GM12878 (cell line): ENCODE measurements around the gene ZNF322. TPM values are rescaled to one million over a fixed set of nuclear protein-coding genes. Genes with fewer than 3 reads are reported as not detected.
A peak's percentile ranks its signal among the peaks of the same experiment; 100 is the strongest.

Source experiments
- ATAC-seq: fragments of 200-7000 bp; cut with Tn5 transposase; 3 replicates; pipeline ENCODE4 v1.9.1; 2020; ENCODE audit warnings: mild to moderate bottlenecking, moderate library complexity
- BruUV-seq: library from RNA; stranded (reverse); fragments of 400-500 nt; replicated peaks from 2 replicates; lab custom pipeline; 2021; lab: Mats Ljungman, UMichigan
- CTCF ChIA-PET: fragments of 300-600 bp; sonication (Branson Sonifier 250); formaldehyde crosslinking; extraction: SDS; loops from one replicate; lab custom pipeline; 2021; ENCODE audit warnings: inconsistent platforms; lab: Yijun Ruan, JAX
- POLR2A ChIA-PET: fragments of 350-600 bp; formaldehyde crosslinking; extraction: SDS; loops from one replicate; lab custom pipeline; 2021; ENCODE audit warnings: inconsistent platforms; lab: Charles Lee
- RAD21 ChIA-PET: fragments of 300-600 bp; sonication (Branson Sonifier 250); formaldehyde crosslinking; loops from one replicate; lab custom pipeline; 2023; ENCODE audit warnings: antibody characterized with exemption; ENCODE audit not compliant: unreplicated experiment; lab: Charles Lee
- SMC1A ChIA-PET: fragments of 300-600 bp; sonication (Branson Sonifier 250); formaldehyde crosslinking; loops from one replicate; lab custom pipeline; 2023; ENCODE audit not compliant: unreplicated experiment, uncharacterized antibody; lab: Charles Lee
- DNase-seq: peaks from one replicate; pipeline ENCODE4 v3.0.0-alpha.2; 2011; ENCODE audit warnings: low read depth, low spot score
- FAIRE-seq: peaks from 3 replicates; lab custom pipeline; 2011; peaks lifted over from hg19 to GRCh38; lab: Jason Lieb, UNC
- H2AFZ ChIP-seq: 2 replicates; pipeline ENCODE4 v1.6.0; 2011; ENCODE audit warnings: low read depth, low read length, control low read depth; ENCODE audit not compliant: control insufficient read depth
- H3K27ac ChIP-seq: 2 replicates; pipeline ENCODE4 v1.5.1; 2011; ENCODE audit warnings: control low read depth; ENCODE audit not compliant: control insufficient read depth, insufficient read depth
- H3K27me3 ChIP-seq, 2 experiments: replicated peaks in 1 of 2; 2 replicates each; pipeline versions ENCODE4 v1.6.0 to v1.6.1; 2011; ENCODE audit warnings: low read length in 1 of 2; ENCODE audit not compliant: control insufficient read depth in 2 of 2, insufficient read depth in 2 of 2
- H3K36me3 ChIP-seq, 2 experiments: 2 replicates each; pipeline ENCODE4 v1.5.1; 2011; ENCODE audit warnings: low read length in 1 of 2; ENCODE audit not compliant: control insufficient read depth in 2 of 2, insufficient read depth in 2 of 2
- H3K4me1 ChIP-seq: 2 replicates; pipeline ENCODE4 v1.6.1; 2011; ENCODE audit warnings: mild to moderate bottlenecking, low read length, moderate library complexity, mixed read lengths; ENCODE audit not compliant: control insufficient read depth, insufficient read depth
- H3K4me2 ChIP-seq: 2 replicates; pipeline ENCODE4 v1.6.0; 2011; ENCODE audit warnings: control low read depth; ENCODE audit not compliant: control insufficient read depth, insufficient read depth
- H3K4me3 ChIP-seq: fragments of 200-600 bp; sonication (generic); 2 replicates; pipeline ENCODE4 v1.5.1; 2016
- H3K79me2 ChIP-seq: 2 replicates; pipeline ENCODE4 v1.6.0; 2011; ENCODE audit warnings: low read length; ENCODE audit not compliant: control insufficient read depth, insufficient read depth
- H3K9ac ChIP-seq: 2 replicates; pipeline ENCODE4 v1.8.0; 2011; ENCODE audit warnings: low read length, control low read depth, mixed read lengths; ENCODE audit not compliant: control insufficient read depth, insufficient read depth
- H3K9me3 ChIP-seq: replicated peaks from 3 replicates; pipeline ENCODE4 v1.5.1; 2011; ENCODE audit warnings: mild to moderate bottlenecking, low read length; ENCODE audit not compliant: control insufficient read depth, insufficient read depth
- H4K20me1 ChIP-seq: 2 replicates; pipeline ENCODE4 v1.6.0; 2011; ENCODE audit not compliant: control insufficient read depth, insufficient read depth
- BACH1 ChIP-seq: fragments of 450-650 bp; IDR thresholded peaks from 2 replicates; pipeline ENCODE4 v1.6.1; 2017; ENCODE audit warnings: mild to moderate bottlenecking, borderline replicate concordance
- BCL3 ChIP-seq: IDR thresholded peaks from 2 replicates; pipeline ENCODE4 v1.6.1; 2011; ENCODE audit warnings: borderline replicate concordance, low read depth, mild to moderate bottlenecking, moderate library complexity, low read length; ENCODE audit not compliant: insufficient read depth, poor library complexity, severe bottlenecking
- DPF2 ChIP-seq: fragments of 450-650 bp; IDR thresholded peaks from 2 replicates; pipeline ENCODE4 v1.6.1; 2017; ENCODE audit warnings: mild to moderate bottlenecking
- HCFC1 ChIP-seq: fragments of 150-350 bp; IDR thresholded peaks from 2 replicates; pipeline ENCODE4 v1.6.1; 2014; ENCODE audit warnings: low read length
- JUNB ChIP-seq: IDR thresholded peaks from 2 replicates; pipeline ENCODE4 v1.6.1; 2016; ENCODE audit warnings: antibody characterized with exemption, mild to moderate bottlenecking
- JUND ChIP-seq: IDR thresholded peaks from 2 replicates; pipeline ENCODE4 v1.6.1; 2012; ENCODE audit warnings: low read depth, mild to moderate bottlenecking, low read length, improper control_type of control experiment, moderate library complexity
- MEF2A ChIP-seq: IDR thresholded peaks from 2 replicates; pipeline ENCODE4 v1.6.1; 2011; ENCODE audit warnings: low read depth, mild to moderate bottlenecking, low read length, moderate library complexity; ENCODE audit not compliant: insufficient read depth
- MLLT1 ChIP-seq: fragments of 450-650 bp; IDR thresholded peaks from 2 replicates; pipeline ENCODE4 v1.6.1; 2016; ENCODE audit warnings: mild to moderate bottlenecking
- MTA2 ChIP-seq: fragments of 450-650 bp; IDR thresholded peaks from 2 replicates; pipeline ENCODE4 v1.6.1; 2016; ENCODE audit warnings: low read depth, mild to moderate bottlenecking, moderate library complexity
- POU2F2 ChIP-seq: IDR thresholded peaks from 3 replicates; pipeline ENCODE4 v1.6.1; 2011; ENCODE audit warnings: low read depth, mild to moderate bottlenecking, low read length, borderline replicate concordance
- SREBF1 ChIP-seq: IDR thresholded peaks from 2 replicates; pipeline ENCODE4 v1.6.1; 2012; ENCODE audit warnings: mild to moderate bottlenecking, low read length
- TAF1 ChIP-seq: IDR thresholded peaks from 2 replicates; pipeline ENCODE4 v1.6.1; 2011; ENCODE audit warnings: mild to moderate bottlenecking, low read depth, low read length, borderline replicate concordance
- TBL1XR1 ChIP-seq: IDR thresholded peaks from 2 replicates; pipeline ENCODE4 v1.6.1; 2012; ENCODE audit warnings: low read depth, low read length, improper control_type of control experiment
- WRNIP1 ChIP-seq: IDR thresholded peaks from 2 replicates; pipeline ENCODE4 v1.6.1; 2011; ENCODE audit warnings: low read depth, low read length, improper control_type of control experiment, borderline replicate concordance
- ZNF24 ChIP-seq: fragments of 450-650 bp; IDR thresholded peaks from 2 replicates; pipeline ENCODE4 v1.6.1; 2017; ENCODE audit warnings: antibody characterized with exemption, mild to moderate bottlenecking
- WGBS: methylation state at CpG from one replicate; pipeline ENCODE4 v1.1.6; 2016; ENCODE audit warnings: low lambda C conversion rate; ENCODE audit not compliant: insufficient replicate concordance, insufficient coverage; ENCODE audit errors: missing lambda C conversion rate; 5-methylcytosine and 5-hydroxymethylcytosine counted together
- in situ Hi-C: fragments of 300-500 bp; cut with MboI; formaldehyde crosslinking; loops from 9 replicates; pipeline ENCODE4 v1.14.3; 2018; ENCODE audit warnings: mixed read lengths
- intact Hi-C: fragments of 100-400 bp; cut with micrococcal nuclease; formaldehyde crosslinking; loops from one replicate; pipeline ENCODE4 v1.14.2; 2022; ENCODE audit not compliant: unreplicated experiment
- polyA plus RNA-seq, 11 experiments: library from polyadenylated mRNA; depleted of rRNA in 4 of 11; unstranded in 6 of 11; stranded (reverse) in 5 of 11; fragments of >200 nt; fragmentation: Nextera tagmentation in 4 of 11; fragmentation: Illumina TruSeq in 1 of 11; extraction: Ambion mirVana in 4 of 11; extraction: Trizol in 1 of 11; gene quantifications; 1 replicate in 1 of 11; 2 replicates in 10 of 11; pipeline versions ENCODE4 v1.2.1 to v1.2.3, GENCODE V29; 2011 to 2016; ENCODE audit warnings: inconsistent platforms in 2 of 11, missing spikeins in 2 of 11, low read depth in 1 of 11
- total RNA-seq, 4 experiments: library from RNA; depleted of rRNA in 3 of 4; stranded (reverse); fragments of >200 nt in 3 of 4; fragmentation: Illumina TruSeq in 1 of 4; extraction: Trizol in 1 of 4; gene quantifications; 2 replicates each; pipeline versions ENCODE4 v1.2.1 to v1.2.3, GENCODE V29; 2013 to 2021
- TF ChIP-seq, protein P1 (sequence below): fragments of 450-650 bp; IDR thresholded peaks from 2 replicates; pipeline ENCODE4 v1.6.1; 2016; ENCODE audit warnings: mild to moderate bottlenecking
- TF ChIP-seq, protein P2 (sequence below): fragments of 450-650 bp; conservative IDR thresholded peaks from 2 replicates; pipeline ENCODE4 v1.6.1; 2017; ENCODE audit warnings: mild to moderate bottlenecking, moderate library complexity

Gene ZNF322
- total and polyA plus RNA-seq, 10 of the 15 experiments (the other 5 are each of a cell fraction or from before 2014, with no cell fraction given) = 2.7 to 19.1 (median 11.9) TPM

DNA sequence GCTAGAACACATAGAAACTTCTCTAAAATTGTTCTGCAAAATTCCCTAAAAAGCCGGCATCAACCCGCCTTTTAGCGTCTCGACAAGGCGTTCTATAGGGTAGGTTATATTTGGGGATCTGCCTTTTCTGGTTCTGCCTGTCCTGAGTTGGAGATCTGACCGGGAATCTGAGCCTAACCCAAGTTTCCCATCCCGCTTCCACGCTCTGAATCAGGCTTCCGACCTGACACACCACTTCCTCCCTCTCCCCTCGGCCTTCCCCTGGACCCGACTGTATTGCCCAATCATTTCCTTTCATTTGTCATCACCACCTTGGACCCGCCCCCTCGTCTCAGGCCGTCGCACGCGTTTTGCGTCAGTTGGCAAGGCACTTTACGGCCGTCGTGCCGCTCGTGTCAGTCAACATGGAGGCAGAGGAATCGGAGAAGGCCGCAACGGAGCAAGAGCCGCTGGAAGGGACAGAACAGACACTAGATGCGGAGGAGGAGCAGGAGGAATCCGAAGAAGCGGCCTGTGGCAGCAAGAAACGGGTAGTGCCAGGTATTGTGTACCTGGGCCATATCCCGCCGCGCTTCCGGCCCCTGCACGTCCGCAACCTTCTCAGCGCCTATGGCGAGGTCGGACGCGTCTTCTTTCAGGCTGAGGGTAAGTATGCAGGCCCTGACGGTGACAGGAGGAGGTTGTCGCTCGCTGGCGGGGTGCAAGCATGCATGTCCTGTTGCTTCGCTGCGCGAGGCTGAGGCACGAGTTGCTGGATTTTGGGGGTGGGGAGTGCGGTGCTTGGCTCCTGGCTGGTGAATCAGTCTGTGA lies 62.8 kb downstream of the ZNF322 start, which contains the start of gene ABT1:
Gene ABT1, plus strand, starts transcription at position 375 of the 810 bp plus-strand sequence. Its CDS starts 30 bp downstream, at position 405.
- BruUV-seq = TSS peak; percentile 76
- peak within 1 kb of the TSS; percentile 93 for H3K4me3 ChIP-seq
- TF ChIP-seq WRNIP1 (0 out of 2 replicates have a peak, but pooled peaks have one; percentile 31), POU2F2 (peak; percentile 33; the same call in 1 of the 3 replicates), MTA2 (no peak; the same call in 1 of the 2 replicates), DPF2 (peak; percentile 55), TAF1 (peak; percentile 89; the same call in 1 of the 2 replicates), SREBF1 (no peak), MLLT1 (peak; percentile 85), JUNB (peak; percentile 39), BCL3 (peak; percentile 29), MEF2A (no peak), HCFC1 (peak; percentile 79), JUND (peak; percentile 48; the same call in 1 of the 2 replicates), TBL1XR1 (peak; percentile 16; the same call in 1 of the 2 replicates), ZNF24 (no peak), BACH1 (peak; percentile 29; the same call in 1 of the 2 replicates)
- TF ChIP-seq, protein P1, sequence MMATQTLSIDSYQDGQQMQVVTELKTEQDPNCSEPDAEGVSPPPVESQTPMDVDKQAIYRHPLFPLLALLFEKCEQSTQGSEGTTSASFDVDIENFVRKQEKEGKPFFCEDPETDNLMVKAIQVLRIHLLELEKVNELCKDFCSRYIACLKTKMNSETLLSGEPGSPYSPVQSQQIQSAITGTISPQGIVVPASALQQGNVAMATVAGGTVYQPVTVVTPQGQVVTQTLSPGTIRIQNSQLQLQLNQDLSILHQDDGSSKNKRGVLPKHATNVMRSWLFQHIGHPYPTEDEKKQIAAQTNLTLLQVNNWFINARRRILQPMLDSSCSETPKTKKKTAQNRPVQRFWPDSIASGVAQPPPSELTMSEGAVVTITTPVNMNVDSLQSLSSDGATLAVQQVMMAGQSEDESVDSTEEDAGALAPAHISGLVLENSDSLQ = peak; percentile 97
- TF ChIP-seq, protein P2, sequence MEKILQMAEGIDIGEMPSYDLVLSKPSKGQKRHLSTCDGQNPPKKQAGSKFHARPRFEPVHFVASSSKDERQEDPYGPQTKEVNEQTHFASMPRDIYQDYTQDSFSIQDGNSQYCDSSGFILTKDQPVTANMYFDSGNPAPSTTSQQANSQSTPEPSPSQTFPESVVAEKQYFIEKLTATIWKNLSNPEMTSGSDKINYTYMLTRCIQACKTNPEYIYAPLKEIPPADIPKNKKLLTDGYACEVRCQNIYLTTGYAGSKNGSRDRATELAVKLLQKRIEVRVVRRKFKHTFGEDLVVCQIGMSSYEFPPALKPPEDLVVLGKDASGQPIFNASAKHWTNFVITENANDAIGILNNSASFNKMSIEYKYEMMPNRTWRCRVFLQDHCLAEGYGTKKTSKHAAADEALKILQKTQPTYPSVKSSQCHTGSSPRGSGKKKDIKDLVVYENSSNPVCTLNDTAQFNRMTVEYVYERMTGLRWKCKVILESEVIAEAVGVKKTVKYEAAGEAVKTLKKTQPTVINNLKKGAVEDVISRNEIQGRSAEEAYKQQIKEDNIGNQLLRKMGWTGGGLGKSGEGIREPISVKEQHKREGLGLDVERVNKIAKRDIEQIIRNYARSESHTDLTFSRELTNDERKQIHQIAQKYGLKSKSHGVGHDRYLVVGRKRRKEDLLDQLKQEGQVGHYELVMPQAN = peak; percentile 55; the same call in 1 of the 2 replicates

More for the DNA sequence above, 62.8 kb downstream of the ZNF322 start, which contains the start of gene ABT1:
- Histone ChIP-seq H3K27me3 (no peaks in the 10 kb centered on the region), H3K79me2 (peaks cover 21% of the 10 kb centered on the region), H4K20me1 (no peaks in the 10 kb centered on the region), H3K9me3 (no peaks in the 10 kb centered on the region), H3K4me1 (peaks cover 18% of the 10 kb centered on the region), H3K27ac (peak within 1 kb of the TSS; percentile 85), H3K4me2 (peak within 1 kb of the TSS; percentile 98), H2AFZ (peak within 1 kb of the TSS; percentile 90), H3K36me3 (peaks cover 1 to 15% of the 10 kb centered on the region in 2 experiments; a peak in 2 of 4 replicates), H3K9ac (peak within 1 kb of the TSS; percentile 84)
- in situ Hi-C loops = no loop called here
- SMC1A ChIA-PET = interaction anchor here (1.1 to 8.3 kb wide), 8 partner anchors 20 to 424 kb away, joined by 3 to 170 read pairs (median 9); no protein-coding TSS in a partner anchor
- FAIRE-seq (peak; percentile 95), DNase-seq (peak; percentile 96), ATAC-seq (peak; percentile 88)
- intact Hi-C loops = loop anchor here (10.0 kb wide), 1 partner anchor 422 kb away; no protein-coding TSS in a partner anchor
- CTCF ChIA-PET = interaction anchor here (1.2 to 8.7 kb wide), 11 partner anchors 19 to 525 kb away, joined by 3 to 267 read pairs (median 7); a partner anchor contains a TSS
- POLR2A ChIA-PET = interaction anchor here (1.3 kb wide), 1 partner anchor 22 kb away, joined by 6 read pairs; no protein-coding TSS in a partner anchor
- RAD21 ChIA-PET = interaction anchor here (2.0 to 2.5 kb wide), 3 partner anchors 12 to 260 kb away, joined by 4 to 64 read pairs (median 7); no protein-coding TSS in a partner anchor
- under 1% methylated on average over 48 of the region's 51 CpGs for WGBS
